ENCODE measurements around the gene VASP. TPM values are rescaled to one million over a fixed set of nuclear protein-coding genes. Genes with fewer than 3 reads are reported as not detected.

The VASP gene
- total and polyA plus RNA-seq, 9 of the 15 experiments (the other 6 are each of a cell fraction or from before 2014, with no cell fraction given) = 16.7 to 261 (median 112) TPM

GRCh38 chr19:45526143-45526542 is 18.9 kb downstream of the VASP start (continued):
- TF ChIP-seq ZBTB8A (IDR thresholded peaks at IDR 0.05; ENCODE audit: partially characterized antibody) = no peak
- no peak for TF ChIP-seq NRF1 (conservative IDR thresholded peaks at IDR 0.05 in 1 of 2, IDR thresholded peaks at IDR 0.05 in 1 of 2)
- no peak for TF ChIP-seq ZKSCAN3 (CRISPR knock-in tag; IDR thresholded peaks at IDR 0.05)
- TF ChIP-seq FOSL1 (tag; conservative IDR thresholded peaks at IDR 0.05) = no peak
- peak; percentile 40; the same call in 1 of the 2 replicates for TF ChIP-seq POLR2G (IDR thresholded peaks at IDR 0.05; ENCODE audit: low read depth, low read length)
- peak; percentile 8 for TF ChIP-seq POLR2B (IDR thresholded peaks at IDR 0.05; ENCODE audit: low read depth, partially characterized antibody)
- no peak for TF ChIP-seq ARID3B (CRISPR knock-in tag; IDR thresholded peaks at IDR 0.05; ENCODE audit: borderline replicate concordance)
- TF ChIP-seq ATF7 (IDR thresholded peaks at IDR 0.05) = peak; percentile 89
- no peak for TF ChIP-seq HDGF (IDR thresholded peaks at IDR 0.05)

DNA sequence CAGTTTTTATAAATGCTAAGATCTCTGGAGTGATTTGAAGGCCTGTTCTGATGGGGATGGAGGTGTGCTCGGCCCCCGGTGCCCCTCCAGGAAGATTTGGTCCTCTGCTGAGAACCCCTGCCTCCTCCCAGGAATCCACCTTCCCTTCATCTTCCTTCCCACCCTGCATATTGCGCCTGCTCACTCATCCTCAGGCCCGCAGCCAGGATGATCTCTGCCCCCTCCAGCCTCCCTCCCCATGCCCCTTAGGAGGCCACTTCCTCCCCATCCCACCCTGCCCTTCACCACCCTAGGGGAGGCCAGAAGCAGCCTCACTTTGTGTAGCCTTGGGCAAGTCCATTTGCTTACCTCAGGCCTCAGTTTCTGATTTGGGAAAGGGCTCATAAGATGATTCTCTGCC is 19.7 kb downstream of the VASP start:
- POLR2A ChIA-PET = interaction anchor here (0.6 to 2.7 kb wide), 3 partner anchors 12 to 194 kb away, joined by 4 to 10 read pairs (median 6); no protein-coding TSS in a partner anchor
- no peak overlapping the region for H3K4me3 ChIP-seq
- in situ Hi-C loops (cut with MboI) (no loop called here), intact Hi-C loops (cut with micrococcal nuclease) (no loop called here)
- H3K27me3 ChIP-seq (ENCODE audit: control insufficient read depth in 2 of 2, insufficient read depth in 2 of 2, low read length in 2 of 2) = no peaks in the 10 kb centered on the region
- peaks cover 1% of the 10 kb centered on the region; the same call in 1 of the 2 replicates for H3K9me3 ChIP-seq (replicated peaks; ENCODE audit: control insufficient read depth, insufficient read depth, low read depth, low read length)
- H3K9ac ChIP-seq (ENCODE audit: insufficient read depth in 1 of 2, low read depth in 2 of 2, low read length in 2 of 2) = no peak overlapping the region
- ATAC-seq (no peak), DNase-seq (ENCODE audit: extremely low read depth in 1 of 4, low spot score in 3 of 4) (no peak), FAIRE-seq (no peak)
- no peak overlapping the region for H3K27ac ChIP-seq (ENCODE audit: extremely low read depth, low read depth, low read length)
- BruUV-seq (replicated peaks) = no TSS peak
- peaks cover 64% of the 10 kb centered on the region for H3K36me3 ChIP-seq (ENCODE audit: control insufficient read depth, insufficient read depth, low read length)
- H2AFZ ChIP-seq (ENCODE audit: low read depth, low read length) = no peak overlapping the region
- CTCF ChIA-PET (ENCODE audit: low intra/inter-chr PET ratio) = no interaction called here
- peaks cover 3 to 27% of the 10 kb centered on the region in 2 experiments; a peak in 3 of 5 replicates for H3K4me1 ChIP-seq (replicated peaks in 1 of 2; ENCODE audit: control insufficient read depth in 2 of 2, insufficient read depth in 2 of 2, low read length in 2 of 2)
- H3K79me2 ChIP-seq (ENCODE audit: control insufficient read depth, insufficient read depth, low read length) = no peaks in the 10 kb centered on the region
- H3K4me2 ChIP-seq (ENCODE audit: insufficient read depth, low read length) = no peak overlapping the region
- H4K20me1 ChIP-seq (replicated peaks; ENCODE audit: control insufficient read depth, insufficient read depth, low read length) = peaks cover 10% of the 10 kb centered on the region
- H3K9me1 ChIP-seq (ENCODE audit: control insufficient read depth, insufficient read depth, low read length) = peaks cover 5% of the 10 kb centered on the region
- 83% methylated on average over 3 of the region's 4 CpGs for WGBS (ENCODE audit: insufficient coverage, low coverage, missing lambda C conversion rate)
- TF ChIP-seq ZNF277 (CRISPR knock-in tag; IDR thresholded peaks at IDR 0.05; ENCODE audit: borderline replicate concordance) (no peak), LARP7 (IDR thresholded peaks at IDR 0.05) (no peak), POLR2B (IDR thresholded peaks at IDR 0.05; ENCODE audit: low read depth, partially characterized antibody) (peak; percentile 22), FOXP1 (CRISPR knock-in tag; IDR thresholded peaks at IDR 0.05) (no peak)
- TF ChIP-seq, protein P1, sequence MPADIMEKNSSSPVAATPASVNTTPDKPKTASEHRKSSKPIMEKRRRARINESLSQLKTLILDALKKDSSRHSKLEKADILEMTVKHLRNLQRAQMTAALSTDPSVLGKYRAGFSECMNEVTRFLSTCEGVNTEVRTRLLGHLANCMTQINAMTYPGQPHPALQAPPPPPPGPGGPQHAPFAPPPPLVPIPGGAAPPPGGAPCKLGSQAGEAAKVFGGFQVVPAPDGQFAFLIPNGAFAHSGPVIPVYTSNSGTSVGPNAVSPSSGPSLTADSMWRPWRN (IDR thresholded peaks at IDR 0.05; ENCODE audit: low read depth) = no peak
- TF ChIP-seq, protein P2, sequence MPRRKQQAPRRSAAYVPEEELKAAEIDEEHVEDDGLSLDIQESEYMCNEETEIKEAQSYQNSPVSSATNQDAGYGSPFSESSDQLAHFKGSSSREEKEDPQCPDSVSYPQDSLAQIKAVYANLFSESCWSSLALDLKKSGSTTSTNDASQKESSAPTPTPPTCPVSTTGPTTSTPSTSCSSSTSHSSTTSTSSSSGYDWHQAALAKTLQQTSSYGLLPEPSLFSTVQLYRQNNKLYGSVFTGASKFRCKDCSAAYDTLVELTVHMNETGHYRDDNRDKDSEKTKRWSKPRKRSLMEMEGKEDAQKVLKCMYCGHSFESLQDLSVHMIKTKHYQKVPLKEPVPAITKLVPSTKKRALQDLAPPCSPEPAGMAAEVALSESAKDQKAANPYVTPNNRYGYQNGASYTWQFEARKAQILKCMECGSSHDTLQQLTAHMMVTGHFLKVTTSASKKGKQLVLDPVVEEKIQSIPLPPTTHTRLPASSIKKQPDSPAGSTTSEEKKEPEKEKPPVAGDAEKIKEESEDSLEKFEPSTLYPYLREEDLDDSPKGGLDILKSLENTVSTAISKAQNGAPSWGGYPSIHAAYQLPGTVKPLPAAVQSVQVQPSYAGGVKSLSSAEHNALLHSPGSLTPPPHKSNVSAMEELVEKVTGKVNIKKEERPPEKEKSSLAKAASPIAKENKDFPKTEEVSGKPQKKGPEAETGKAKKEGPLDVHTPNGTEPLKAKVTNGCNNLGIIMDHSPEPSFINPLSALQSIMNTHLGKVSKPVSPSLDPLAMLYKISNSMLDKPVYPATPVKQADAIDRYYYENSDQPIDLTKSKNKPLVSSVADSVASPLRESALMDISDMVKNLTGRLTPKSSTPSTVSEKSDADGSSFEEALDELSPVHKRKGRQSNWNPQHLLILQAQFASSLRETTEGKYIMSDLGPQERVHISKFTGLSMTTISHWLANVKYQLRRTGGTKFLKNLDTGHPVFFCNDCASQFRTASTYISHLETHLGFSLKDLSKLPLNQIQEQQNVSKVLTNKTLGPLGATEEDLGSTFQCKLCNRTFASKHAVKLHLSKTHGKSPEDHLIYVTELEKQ (CRISPR knock-in tag; IDR thresholded peaks at IDR 0.05) = no peak

All from K562 (cell line).